ENCODE measurements around the gene LGALS8. TPM values are rescaled to one million over a fixed set of nuclear protein-coding genes. Genes with fewer than 3 reads are reported as not detected.

LGALS8 gene
- total and polyA plus RNA-seq, 8 donors, result 18.5 to 55.1 (median 27.2) TPM

GRCh38 chr1:236520445-236521005 lies 3.3 kb upstream of the LGALS8 start:
- Histone ChIP-seq H3K27ac (no peak overlapping the region), H3K9me3 (no peaks in the 10 kb centered on the region), H3K36me3 (no peaks in the 10 kb centered on the region), H3K4me3 (no peak overlapping the region), H3K27me3 (no peaks in the 10 kb centered on the region), H3K4me1 (peaks cover 11 to 32% (median 27%) of the 10 kb centered on the region in 3 donors)
- FAIRE-seq (no peak), ATAC-seq (no peak), DNase-seq (no peak)
- WGBS, 2 donors, result 63 to 67% methylated on average over 4 of the region's 4 CpGs
- intact Hi-C loops (cut with DNase I), result no loop called here
- no peak for TF ChIP-seq CTCF (IDR thresholded peaks at IDR 0.05)

GRCh38 chr1:236522937-236523703 lies 662 bp upstream of the LGALS8 start:
- no peak for TF ChIP-seq CTCF (IDR thresholded peaks at IDR 0.05)
- Histone ChIP-seq H3K4me3 (peak overlapping the region; percentile 84 to 98 (median 96)), H3K27me3 (no peaks in the 10 kb centered on the region), H3K4me1 (peaks cover 8 to 11% (median 8%) of the 10 kb centered on the region in 3 donors), H3K36me3 (peaks cover 0 to 8% (median 3%) of the 10 kb centered on the region in 3 donors), H3K27ac (peak overlapping the region; percentile 85 to 95 (median 90)), H3K9me3 (no peaks in the 10 kb centered on the region)
- intact Hi-C loops (cut with DNase I), result no loop called here
- FAIRE-seq (no peak), DNase-seq (peak; percentile 39 to 68 (median 60)), ATAC-seq (peak; percentile 63 to 72 (median 71))
- WGBS, 2 donors, result 4 to 5% methylated on average over 26 of the region's 26 CpGs

DNA sequence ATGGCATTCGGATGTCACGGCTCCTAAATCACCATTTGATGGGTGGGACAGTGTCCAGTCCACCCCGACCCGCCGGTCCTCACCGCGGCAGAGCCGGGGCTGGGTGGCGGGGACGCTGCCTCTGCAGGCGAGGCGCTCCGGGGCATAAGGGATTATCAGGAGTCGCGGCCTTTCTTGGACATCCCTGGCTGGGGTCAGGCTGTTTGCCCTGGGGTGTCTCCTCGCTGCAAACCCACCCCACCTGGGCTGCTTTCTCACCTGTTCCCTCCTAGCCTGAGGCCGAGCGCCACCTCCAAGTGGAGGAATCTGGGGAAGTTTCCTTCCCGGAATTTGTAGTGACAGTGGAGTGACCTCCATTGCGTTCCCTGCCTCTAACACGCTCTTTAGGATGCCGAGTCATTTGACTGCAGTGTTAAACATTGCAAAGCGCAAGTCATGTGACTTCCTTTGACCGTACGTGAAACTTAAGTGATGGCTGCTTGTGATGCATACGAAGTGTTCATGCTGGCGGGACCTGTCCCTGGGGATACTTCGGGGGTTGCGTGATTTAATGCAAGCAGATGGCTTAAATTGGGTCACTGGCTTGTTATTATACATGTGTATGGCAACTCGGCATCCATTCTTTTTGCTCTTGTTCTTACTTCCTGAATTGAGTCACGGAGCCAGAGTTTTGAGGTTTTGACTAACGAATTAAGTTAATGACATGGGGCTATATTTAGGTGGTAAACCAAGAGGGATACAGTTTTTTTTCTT lies 536 bp downstream of the LGALS8 start:
- FAIRE-seq (no peak), DNase-seq (peak in 2 of 6 donors; percentile 23 to 63), ATAC-seq (peak; percentile 66 to 82 (median 72))
- Histone ChIP-seq H3K27ac (peak overlapping the region; percentile 85 to 95 (median 90)), H3K27me3 (no peaks in the 10 kb centered on the region), H3K4me3 (peak overlapping the region; percentile 84 to 98 (median 96)), H3K36me3 (peaks cover 0 to 8% (median 3%) of the 10 kb centered on the region in 3 donors), H3K9me3 (no peaks in the 10 kb centered on the region), H3K4me1 (peaks cover 8 to 11% (median 8%) of the 10 kb centered on the region in 3 donors)
- no peak for TF ChIP-seq CTCF (IDR thresholded peaks at IDR 0.05)
- 0 to 1% methylated on average over 32 of the region's 32 CpGs for WGBS, 2 donors
- intact Hi-C loops (cut with DNase I), result no loop called here

- TF ChIP-seq CTCF (IDR thresholded peaks at IDR 0.05), result no peak
- no peak for ATAC-seq
- WGBS, 2 donors, result 5 to 8% methylated on average over 3 of the region's 3 CpGs
- Histone ChIP-seq H3K27me3 (no peaks in the 10 kb centered on the region), H3K4me1 (peaks cover 8 to 11% (median 9%) of the 10 kb centered on the region in 3 donors), H3K27ac (peak overlapping the region in 3 of 4 donors; percentile 85 to 95 (median 91)), H3K4me3 (peak overlapping the region; percentile 84 to 98 (median 96)), H3K9me3 (no peaks in the 10 kb centered on the region), H3K36me3 (peaks cover 0 to 8% (median 3%) of the 10 kb centered on the region in 3 donors)
- intact Hi-C loops (cut with DNase I), result no loop called here
- DNase-seq, result no peak
- no peak for FAIRE-seq
Measured at GRCh38 chr1:236524895-236525184, 1.1 kb downstream of the LGALS8 start.

Data from pancreas (tissue), 10 donors.